Activated naive CD4-positive, alpha-beta T cell treated with anti-CD3 and anti-CD28 coated beads for 36 hours (primary cell): ENCODE data around the gene PLEKHN1. TPM values are rescaled to one million over a fixed set of nuclear protein-coding genes. Genes with fewer than 3 reads are reported as not detected.

Experiments
- CTCF ChIA-PET: fragments of 350-600 bp; sonication (Branson Sonifier 250); formaldehyde crosslinking; loops from one replicate; lab custom pipeline; 2021; ENCODE audit warnings: antibody characterized with exemption; lab: Charles Lee
- DNase-seq: peaks from one replicate; pipeline ENCODE4 v3.0.0-alpha.2; 2020
- H3K27ac Mint-ChIP-seq: one replicate; pipeline ENCODE4 v1.8.0; 2021; ENCODE audit warnings: mild to moderate bottlenecking, mixed read lengths
- H3K27me3 Mint-ChIP-seq: one replicate; pipeline ENCODE4 v1.8.0; 2021; ENCODE audit warnings: low read depth, mixed read lengths
- H3K36me3 Mint-ChIP-seq: one replicate; pipeline ENCODE4 v1.8.0; 2021; ENCODE audit warnings: low read depth, mixed read lengths
- H3K4me1 Mint-ChIP-seq: one replicate; pipeline ENCODE4 v1.8.0; 2021; ENCODE audit warnings: low read depth, mixed read lengths
- H3K4me3 Mint-ChIP-seq: one replicate; pipeline ENCODE4 v1.8.0; 2021; ENCODE audit warnings: mild to moderate bottlenecking, moderate library complexity, mixed read lengths
- H3K9me3 Mint-ChIP-seq: one replicate; pipeline ENCODE4 v1.8.0; 2021; ENCODE audit warnings: mixed read lengths
- intact Hi-C: fragments of 100-400 bp; cut with micrococcal nuclease; formaldehyde crosslinking; loops from one replicate; pipeline ENCODE4 v1.15.1; 2023
- total RNA-seq, 2 experiments: library from RNA; stranded (reverse); gene quantifications; one replicate each; pipeline ENCODE4 v1.2.3, GENCODE V29; 2021

Gene PLEKHN1
- under 1 TPM; 0.52 to 0.69 TPM for total RNA-seq

- H3K27ac Mint-ChIP-seq = peak within 1 kb of the TSS; percentile 59
- intact Hi-C loops = no loop called here
- peak; percentile 42 for DNase-seq
- H3K4me3 Mint-ChIP-seq = peak within 1 kb of the TSS; percentile 77
- H3K36me3 Mint-ChIP-seq = peaks cover 4% of the 10 kb centered on the region
- peaks cover 6% of the 10 kb centered on the region for H3K27me3 Mint-ChIP-seq
- no peaks in the 10 kb centered on the region for H3K9me3 Mint-ChIP-seq
- H3K4me1 Mint-ChIP-seq = peaks cover 13% of the 10 kb centered on the region
- CTCF ChIA-PET = interaction anchor here (0.6 to 1.3 kb wide), 3 partner anchors 18 to 160 kb away, joined by 3 to 4 read pairs (median 4); no protein-coding TSS in a partner anchor
These were observed at the start of gene PLEKHN1 for GRCh38 chr1:966135-966703. Gene PLEKHN1 (plus strand): TSS chr1:966482. CDS start chr1:966532, 50 bp downstream.

- no peaks in the 10 kb centered on the region for H3K9me3 Mint-ChIP-seq
- CTCF ChIA-PET = no interaction called here
- no peak for DNase-seq
- H3K4me3 Mint-ChIP-seq = no peak overlapping the region
- H3K36me3 Mint-ChIP-seq = no peaks in the 10 kb centered on the region
- intact Hi-C loops = no loop called here
- H3K27ac Mint-ChIP-seq = no peak overlapping the region
- H3K27me3 Mint-ChIP-seq = peaks cover 31% of the 10 kb centered on the region
- peaks cover 11% of the 10 kb centered on the region for H3K4me1 Mint-ChIP-seq
These were observed 49.2 kb upstream of the PLEKHN1 start for GRCh38 chr1:917076-917459.

DNA sequence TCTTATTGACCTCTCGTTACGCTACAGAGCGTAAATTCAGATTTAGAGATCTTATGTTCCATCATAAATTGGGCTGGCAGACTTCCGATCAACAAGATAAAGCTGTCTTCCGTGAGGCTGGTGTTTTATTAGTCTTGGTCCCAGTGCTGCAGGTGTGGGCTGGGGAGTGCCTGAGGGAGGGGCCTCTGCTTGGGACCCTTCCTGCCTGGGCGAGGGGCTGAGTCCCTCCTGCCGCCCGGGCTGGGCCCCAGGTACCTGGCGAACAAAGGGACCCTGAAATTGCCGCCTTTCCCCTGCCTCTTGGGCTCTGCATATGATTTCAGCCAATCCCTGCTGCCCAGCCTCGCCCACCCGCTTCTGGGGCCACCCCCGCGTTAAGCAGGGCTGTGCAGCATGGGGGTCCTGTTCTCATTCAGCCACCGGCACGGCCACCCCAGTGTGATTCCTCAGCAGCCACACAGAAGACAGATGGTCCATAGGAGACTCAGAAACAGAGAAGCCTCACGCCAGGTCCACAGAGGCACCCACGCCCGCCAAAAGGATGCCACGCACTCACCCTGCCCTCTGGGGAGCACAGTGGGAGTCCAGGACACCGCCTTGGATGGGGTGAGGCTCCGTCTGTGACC is 48.7 kb upstream of the PLEKHN1 start:
- Mint-ChIP-seq H3K4me1 (peaks cover 10% of the 10 kb centered on the region), H3K4me3 (no peak overlapping the region), H3K27ac (no peak overlapping the region), H3K27me3 (peaks cover 33% of the 10 kb centered on the region), H3K36me3 (no peaks in the 10 kb centered on the region), H3K9me3 (no peaks in the 10 kb centered on the region)
- DNase-seq = no peak
- CTCF ChIA-PET = no interaction called here
- intact Hi-C loops = no loop called here

DNA sequence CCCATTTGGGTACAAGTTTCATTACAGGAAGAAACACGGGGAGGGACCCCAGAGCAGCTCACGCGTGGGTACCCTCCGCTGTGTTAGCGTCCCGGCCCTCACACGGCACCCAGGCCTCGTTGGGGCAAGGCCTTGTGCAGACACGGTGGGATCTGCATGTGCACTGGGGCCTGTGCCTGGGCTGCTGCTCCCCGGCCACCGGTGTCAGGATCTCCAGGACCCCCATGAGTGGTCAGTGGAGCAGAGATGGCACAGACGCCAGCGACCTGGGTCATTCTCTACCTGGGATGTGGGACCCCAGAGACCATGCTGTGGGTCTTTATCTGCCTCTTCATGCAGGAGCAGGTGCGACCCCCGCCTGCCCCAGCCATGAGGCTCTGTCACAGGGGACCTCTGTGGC is 47.9 kb upstream of the PLEKHN1 start:
- H3K27me3 Mint-ChIP-seq = peaks cover 36% of the 10 kb centered on the region
- intact Hi-C loops = no loop called here
- no peak for DNase-seq
- CTCF ChIA-PET = no interaction called here
- no peak overlapping the region for H3K27ac Mint-ChIP-seq
- peaks cover 1% of the 10 kb centered on the region for H3K36me3 Mint-ChIP-seq
- peaks cover 13% of the 10 kb centered on the region for H3K4me1 Mint-ChIP-seq
- H3K4me3 Mint-ChIP-seq = no peak overlapping the region
- H3K9me3 Mint-ChIP-seq = no peaks in the 10 kb centered on the region

GRCh38 chr1:918843-919242 is 47.4 kb upstream of the PLEKHN1 start:
- Mint-ChIP-seq H3K36me3 (peaks cover 1% of the 10 kb centered on the region), H3K27ac (no peak overlapping the region), H3K9me3 (no peaks in the 10 kb centered on the region), H3K4me1 (peaks cover 15% of the 10 kb centered on the region), H3K4me3 (no peak overlapping the region), H3K27me3 (peaks cover 37% of the 10 kb centered on the region)
- intact Hi-C loops = no loop called here
- DNase-seq = no peak
- CTCF ChIA-PET = no interaction called here

DNA sequence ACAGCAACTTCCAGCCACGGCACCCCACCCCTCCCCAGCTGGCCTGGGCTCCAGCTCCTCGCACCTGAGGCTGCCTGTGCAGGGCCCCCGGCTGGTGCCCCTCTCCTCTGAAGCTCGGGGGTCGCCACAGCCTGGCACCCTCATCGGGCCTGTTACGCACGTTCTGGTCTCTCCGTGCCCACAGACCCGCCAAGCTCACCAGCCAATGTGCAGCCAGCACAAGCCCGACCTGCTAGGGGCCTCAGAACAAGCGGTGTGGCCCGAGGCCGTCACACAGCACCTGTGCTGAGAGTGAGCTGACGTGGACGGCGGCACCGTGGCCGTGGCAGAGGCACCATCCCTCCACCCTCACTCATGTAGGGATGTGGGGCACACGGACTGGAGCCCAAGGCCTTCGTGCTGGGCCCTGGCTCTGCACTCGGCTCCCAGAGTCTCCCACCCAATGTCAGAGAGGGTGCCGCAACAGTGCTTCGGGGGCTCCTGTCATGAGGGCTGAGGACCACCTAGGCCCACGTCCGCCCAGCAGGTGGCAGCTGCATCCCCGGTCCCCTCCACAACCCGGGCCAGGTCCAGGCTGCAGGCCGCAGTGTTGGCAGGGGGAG is 46.9 kb upstream of the PLEKHN1 start:
- H3K36me3 Mint-ChIP-seq = peaks cover 1% of the 10 kb centered on the region
- H3K4me1 Mint-ChIP-seq = peaks cover 15% of the 10 kb centered on the region
- CTCF ChIA-PET = no interaction called here
- H3K27ac Mint-ChIP-seq = no peak overlapping the region
- intact Hi-C loops = no loop called here
- no peak for DNase-seq
- H3K9me3 Mint-ChIP-seq = no peaks in the 10 kb centered on the region
- H3K4me3 Mint-ChIP-seq = no peak overlapping the region
- H3K27me3 Mint-ChIP-seq = peaks cover 37% of the 10 kb centered on the region

- intact Hi-C loops = no loop called here
- Mint-ChIP-seq H3K36me3 (peaks cover 1% of the 10 kb centered on the region), H3K4me1 (peaks cover 15% of the 10 kb centered on the region), H3K9me3 (no peaks in the 10 kb centered on the region), H3K4me3 (no peak overlapping the region), H3K27me3 (peaks cover 37% of the 10 kb centered on the region), H3K27ac (no peak overlapping the region)
- CTCF ChIA-PET = no interaction called here
- DNase-seq = no peak
These were observed 46.3 kb upstream of the PLEKHN1 start for GRCh38 chr1:920010-920409.

- intact Hi-C loops = no loop called here
- H3K9me3 Mint-ChIP-seq = no peaks in the 10 kb centered on the region
- peaks cover 1% of the 10 kb centered on the region for H3K36me3 Mint-ChIP-seq
- DNase-seq = no peak
- H3K4me1 Mint-ChIP-seq = peaks cover 15% of the 10 kb centered on the region
- H3K27me3 Mint-ChIP-seq = peaks cover 37% of the 10 kb centered on the region
- CTCF ChIA-PET = no interaction called here
- no peak overlapping the region for H3K27ac Mint-ChIP-seq
- H3K4me3 Mint-ChIP-seq = no peak overlapping the region
These were observed 45.8 kb upstream of the PLEKHN1 start for GRCh38 chr1:920521-920920.

DNA sequence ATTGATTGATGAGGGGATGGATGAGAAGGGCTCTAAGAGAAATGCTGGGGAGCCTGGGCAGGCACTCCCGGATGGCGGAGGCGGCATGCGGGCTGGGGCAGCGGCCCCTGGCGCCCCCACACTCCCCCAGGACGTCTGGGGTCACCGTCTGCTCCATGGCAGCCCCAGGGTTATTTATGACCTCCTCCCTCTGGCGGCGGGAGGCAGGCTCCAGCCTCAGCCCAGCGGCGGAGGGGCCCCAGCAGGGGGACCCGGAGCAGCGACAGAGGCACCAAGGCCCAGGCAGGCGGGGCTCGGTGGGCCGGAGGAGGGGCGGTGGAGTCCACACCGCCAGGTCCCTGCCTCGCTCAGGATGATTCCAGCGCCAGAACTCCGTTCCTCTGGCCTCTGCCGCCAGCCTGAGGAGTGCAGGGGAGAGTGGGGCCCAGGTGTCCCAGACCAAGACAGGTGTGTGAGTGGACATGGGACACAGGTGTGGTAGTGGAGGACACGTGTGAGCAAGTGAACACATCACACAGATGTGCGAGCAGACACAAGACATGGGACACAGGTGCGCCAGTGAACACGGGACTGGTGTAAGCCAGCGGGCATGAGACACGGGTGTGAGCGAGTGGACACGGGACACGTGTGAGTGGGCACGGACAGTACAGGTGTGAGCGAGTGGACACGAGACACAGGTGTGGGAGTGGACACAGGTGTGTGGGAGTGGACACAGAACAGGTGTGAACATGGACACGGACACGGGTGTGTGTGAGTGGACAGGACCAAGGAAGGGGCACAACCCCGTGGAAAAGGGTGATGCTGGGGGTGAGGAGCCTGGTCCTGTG is 45.1 kb upstream of the PLEKHN1 start:
- intact Hi-C loops = no loop called here

GRCh38 chr1:923131-923990 is 42.9 kb upstream of the PLEKHN1 start, which contains the start of gene SAMD11:
Gene SAMD11 (plus strand): TSS chr1:923923. CDS start chr1:924432, 509 bp downstream.
- H3K36me3 Mint-ChIP-seq = peaks cover 1% of the 10 kb centered on the region
- H3K4me1 Mint-ChIP-seq = peaks cover 19% of the 10 kb centered on the region
- CTCF ChIA-PET = no interaction called here
- peak within 1 kb of the TSS; percentile 68 for H3K4me3 Mint-ChIP-seq
- intact Hi-C loops = loop anchor here (2.0 kb wide), 1 partner anchor 19 kb away; no protein-coding TSS in a partner anchor
- H3K27ac Mint-ChIP-seq = no peak within 1 kb of the TSS
- peaks cover 53% of the 10 kb centered on the region for H3K27me3 Mint-ChIP-seq
- peak; percentile 38 for DNase-seq
- no peaks in the 10 kb centered on the region for H3K9me3 Mint-ChIP-seq

More for the DNA sequence above, 45.1 kb upstream of the PLEKHN1 start:
- no peak overlapping the region for H3K27ac Mint-ChIP-seq
- CTCF ChIA-PET = no interaction called here
- H3K36me3 Mint-ChIP-seq = peaks cover 1% of the 10 kb centered on the region
- DNase-seq = no peak
- H3K4me3 Mint-ChIP-seq = no peak overlapping the region
- peaks cover 18% of the 10 kb centered on the region for H3K4me1 Mint-ChIP-seq
- H3K27me3 Mint-ChIP-seq = peaks cover 44% of the 10 kb centered on the region
- no peaks in the 10 kb centered on the region for H3K9me3 Mint-ChIP-seq

- H3K36me3 Mint-ChIP-seq = peaks cover 1% of the 10 kb centered on the region
- no peak for DNase-seq
- no peaks in the 10 kb centered on the region for H3K9me3 Mint-ChIP-seq
- intact Hi-C loops = loop anchor here (2.0 kb wide), 1 partner anchor 19 kb away; no protein-coding TSS in a partner anchor
- CTCF ChIA-PET = no interaction called here
- no peak overlapping the region for H3K27ac Mint-ChIP-seq
- peaks cover 19% of the 10 kb centered on the region for H3K4me1 Mint-ChIP-seq
- peaks cover 51% of the 10 kb centered on the region for H3K27me3 Mint-ChIP-seq
- H3K4me3 Mint-ChIP-seq = no peak overlapping the region
These were observed 42.2 kb upstream of the PLEKHN1 start for GRCh38 chr1:923991-924655.
